NCI-H2029 treated with DMSO at 0.1 percent for 48 hours (cell line): Measurements from ENCODE around the gene NFE2L1.

ENCODE experiments used
- DNase-seq: peaks from one replicate; lab custom pipeline; 2025; lab: John Stamatoyannopoulos, UW

NFE2L1 gene

DNA sequence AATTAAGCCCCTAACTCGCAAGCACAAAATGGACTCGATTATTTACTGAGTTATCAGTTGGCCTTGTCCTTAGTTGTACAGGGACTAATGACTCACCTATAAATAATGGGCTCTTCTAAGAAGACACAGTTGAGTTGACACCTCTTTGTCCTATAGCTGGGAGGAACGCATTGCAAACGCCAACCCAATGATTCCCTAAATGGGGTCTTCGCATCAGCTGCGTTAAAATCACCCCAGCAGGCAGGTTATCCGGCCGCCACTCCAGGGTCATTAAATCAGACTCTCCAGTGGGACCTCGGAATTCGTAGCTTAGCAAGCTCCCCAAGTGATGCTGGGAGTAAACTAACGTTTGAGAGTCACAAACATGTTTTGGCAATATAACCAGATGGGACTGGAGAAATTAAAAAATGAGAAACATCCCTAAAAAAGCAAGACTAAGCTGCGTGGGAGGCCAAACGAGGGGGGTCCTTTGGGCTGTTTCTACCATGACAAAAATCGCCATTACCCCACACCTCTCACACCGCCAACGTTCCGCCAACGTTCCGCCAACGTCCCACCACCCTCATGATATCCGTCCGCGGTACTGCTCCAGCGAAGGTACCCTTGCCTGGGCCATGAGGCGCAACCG lies 932 bp upstream of the NFE2L1 start:
- no peak for DNase-seq

DNA sequence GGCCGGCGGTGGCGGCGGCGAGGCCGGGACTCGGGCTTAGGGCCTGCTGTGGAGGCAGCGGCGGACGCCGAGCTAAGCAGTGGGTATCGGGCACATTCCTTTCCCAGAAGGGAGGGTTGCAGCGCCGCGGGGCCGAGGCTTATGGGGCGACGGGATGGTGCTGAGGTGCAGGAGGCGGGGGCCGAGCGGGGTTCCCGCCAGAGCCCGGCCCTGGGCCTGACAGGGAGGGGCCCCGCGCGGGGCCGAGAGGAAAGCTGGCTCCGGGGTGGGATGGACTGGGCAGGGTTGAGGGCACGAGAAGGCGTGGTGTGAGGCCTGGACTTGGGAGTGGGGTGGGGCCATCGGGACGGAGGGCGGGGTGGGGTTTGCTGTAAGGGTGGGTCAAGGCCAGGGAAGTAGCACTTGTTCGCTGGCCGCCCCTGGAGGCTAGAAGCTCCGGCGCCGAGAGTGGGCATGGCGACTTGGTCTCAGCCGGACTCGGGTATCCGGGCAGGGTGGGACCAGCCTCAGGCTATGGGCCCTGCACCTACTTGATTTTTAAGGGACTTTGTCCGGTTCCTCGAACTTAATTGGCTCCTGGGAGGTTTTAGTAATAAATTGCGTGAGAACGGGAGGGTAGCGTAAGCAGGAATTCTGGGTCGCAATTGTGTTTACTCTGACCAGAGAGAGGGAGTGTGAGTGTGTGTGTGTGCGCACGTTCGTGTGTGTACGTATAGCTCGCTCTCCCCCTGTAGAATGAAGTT lies 396 bp downstream of the NFE2L1 start:
- peak; percentile 39 for DNase-seq

DNA sequence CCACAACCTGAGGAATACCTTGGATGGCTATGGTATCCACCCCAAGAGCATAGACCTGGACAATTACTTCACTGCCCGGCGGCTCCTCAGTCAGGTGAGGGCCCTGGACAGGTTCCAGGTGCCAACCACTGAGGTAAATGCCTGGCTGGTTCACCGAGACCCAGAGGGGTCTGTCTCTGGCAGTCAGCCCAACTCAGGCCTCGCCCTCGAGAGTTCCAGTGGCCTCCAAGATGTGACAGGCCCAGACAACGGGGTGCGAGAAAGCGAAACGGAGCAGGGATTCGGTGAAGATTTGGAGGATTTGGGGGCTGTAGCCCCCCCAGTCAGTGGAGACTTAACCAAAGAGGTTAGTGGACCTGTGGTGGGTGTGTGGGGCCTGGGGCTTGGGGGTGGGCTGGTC lies 3.1 kb downstream of the NFE2L1 start:
- DNase-seq = no peak

DNA sequence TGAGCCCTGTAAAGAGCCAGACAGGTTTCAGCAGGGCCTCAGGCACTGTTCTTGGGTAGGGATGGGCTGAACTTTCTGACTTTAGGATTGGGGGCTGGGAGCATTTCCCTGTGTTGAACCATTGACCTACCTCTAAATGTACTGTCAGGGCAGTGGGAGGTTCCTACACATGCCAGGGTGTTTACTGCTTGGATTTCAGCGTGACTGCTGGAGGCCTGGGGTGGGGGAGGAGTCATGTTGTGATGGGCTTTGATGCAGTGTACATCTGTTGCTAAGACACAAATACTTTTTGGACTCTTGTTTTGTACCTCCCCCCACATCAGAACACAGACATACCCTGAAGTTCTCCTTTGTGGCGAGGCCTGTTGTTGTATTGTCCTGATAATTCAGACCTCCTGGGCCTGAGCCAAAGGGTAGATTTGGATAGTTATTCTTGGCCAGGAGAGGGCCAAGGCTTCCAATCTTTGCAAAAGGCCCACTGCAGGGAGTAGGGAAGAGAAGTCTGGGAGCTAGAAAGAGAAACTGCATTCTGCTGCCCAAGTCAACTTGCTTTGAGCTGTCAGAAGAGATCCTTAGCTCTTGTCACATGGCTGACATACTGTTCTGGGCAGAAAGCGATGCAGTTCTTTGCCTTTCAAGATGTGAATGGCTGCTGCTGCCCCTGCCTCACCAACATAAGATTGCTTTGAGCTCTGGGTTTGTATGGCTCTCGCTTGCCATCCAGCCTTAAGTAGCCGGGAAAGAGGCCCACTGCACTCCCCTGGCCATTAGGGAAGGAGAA lies 3.7 kb downstream of the NFE2L1 start:
- no peak for DNase-seq

DNA sequence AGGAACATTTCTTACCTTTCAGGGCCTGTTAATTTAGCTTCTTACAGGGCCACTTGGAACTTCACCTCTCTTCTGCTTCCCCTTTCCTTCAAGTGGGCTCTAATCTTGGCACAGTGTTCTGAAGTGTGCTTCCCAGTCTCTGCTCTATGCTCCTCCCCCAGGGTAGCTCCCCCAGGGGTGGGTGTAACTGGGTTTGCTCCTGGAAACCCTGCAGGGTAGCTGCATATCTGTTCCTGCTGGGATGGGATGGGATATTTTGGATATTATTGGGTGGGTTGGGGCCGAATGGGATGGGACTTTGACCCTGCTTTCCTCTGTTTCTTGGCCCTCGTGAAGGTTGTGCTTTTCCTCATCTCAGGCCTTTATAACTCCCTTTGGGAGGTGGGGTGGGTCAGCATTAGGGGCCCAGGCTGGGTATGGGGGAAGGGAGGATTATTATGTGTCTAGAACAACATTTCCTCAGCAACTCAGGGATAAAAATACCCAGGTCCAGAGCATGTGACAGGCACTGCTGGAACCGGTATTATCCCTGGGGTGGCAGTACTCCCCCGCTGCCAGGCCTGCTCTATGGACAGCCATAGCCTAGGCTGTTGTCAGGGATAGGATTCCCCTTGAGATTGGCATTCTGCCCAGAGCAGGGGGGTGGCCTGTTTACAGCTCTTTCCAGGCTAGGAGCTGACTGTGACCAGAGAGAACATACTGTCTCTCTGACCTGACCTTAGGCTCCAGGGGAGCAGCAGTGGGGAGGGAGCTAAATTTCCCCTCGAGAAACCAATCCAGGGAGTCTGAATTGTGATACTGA lies 5.0 kb downstream of the NFE2L1 start:
- DNase-seq = peak; percentile 40

DNA sequence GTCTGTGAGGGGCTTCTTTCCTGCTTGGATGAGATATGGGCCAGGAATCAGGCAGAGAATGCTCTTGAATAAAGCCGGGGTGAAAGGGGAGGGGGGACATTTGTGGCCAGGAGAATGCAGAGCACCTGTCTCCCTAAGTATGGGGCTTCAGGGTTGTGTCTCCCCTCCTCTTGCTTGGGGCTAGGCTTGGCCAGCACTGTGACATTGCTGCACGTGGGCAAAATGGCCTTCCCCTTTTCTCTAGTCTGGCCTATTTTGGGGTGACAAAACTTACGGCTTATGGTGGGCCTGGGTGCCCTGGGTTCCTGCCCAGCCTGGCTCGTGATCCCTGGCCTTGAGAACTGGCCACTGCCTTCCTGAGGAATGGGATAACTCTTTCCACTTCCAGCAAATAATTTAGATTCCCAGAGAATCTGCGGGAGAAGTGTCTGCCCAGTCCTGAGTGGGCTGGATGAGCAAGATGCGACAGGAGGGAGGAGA lies 5.6 kb downstream of the NFE2L1 start:
- DNase-seq = no peak

DNA sequence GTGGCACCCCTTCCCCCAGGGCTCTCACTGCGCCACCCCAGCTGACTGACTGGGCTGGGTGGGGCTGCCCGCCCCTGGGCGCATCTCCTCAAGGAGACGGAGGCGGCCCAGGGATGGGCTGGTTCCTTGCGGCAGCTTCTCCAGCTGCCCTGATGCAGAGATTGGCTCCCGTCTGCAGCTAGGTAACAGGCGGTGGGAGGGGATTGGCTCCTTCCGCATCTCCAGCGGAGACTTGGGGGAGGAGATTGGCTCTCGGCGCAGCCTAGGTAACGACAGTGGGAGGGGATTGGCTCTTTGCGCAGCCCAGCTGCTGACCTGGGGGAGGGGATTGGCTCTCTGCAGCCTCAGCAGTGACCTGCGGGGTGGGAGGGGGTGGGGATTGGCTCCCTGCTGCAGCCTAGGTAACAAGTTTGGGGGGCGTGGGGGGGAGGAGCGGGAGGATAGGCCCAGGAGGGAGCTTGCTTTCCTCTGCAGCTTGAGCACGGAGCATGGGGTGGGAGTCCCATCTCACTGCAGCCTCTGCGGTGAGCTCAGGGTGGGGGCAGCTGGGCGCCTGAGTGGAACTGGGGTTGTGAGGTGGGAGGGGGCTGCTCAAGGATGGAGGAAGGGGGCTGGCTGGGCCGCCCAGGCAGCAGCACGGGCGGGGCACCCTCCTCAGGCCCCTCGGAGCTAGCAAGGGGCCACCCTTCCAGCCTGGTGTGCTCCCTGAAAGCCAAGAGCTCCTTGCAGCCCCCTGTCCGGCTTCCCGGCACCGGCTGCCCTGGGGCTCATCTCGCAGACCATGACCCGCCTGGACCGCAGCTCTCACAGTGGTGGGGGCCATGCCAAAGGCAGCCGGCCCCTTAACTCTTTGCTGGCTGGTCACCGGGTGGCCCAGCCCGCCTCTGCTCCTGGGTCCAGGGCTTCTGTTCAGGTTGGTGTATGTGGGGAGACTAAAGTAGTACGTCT lies 6.4 kb downstream of the NFE2L1 start:
- peak; percentile 85 for DNase-seq

DNA sequence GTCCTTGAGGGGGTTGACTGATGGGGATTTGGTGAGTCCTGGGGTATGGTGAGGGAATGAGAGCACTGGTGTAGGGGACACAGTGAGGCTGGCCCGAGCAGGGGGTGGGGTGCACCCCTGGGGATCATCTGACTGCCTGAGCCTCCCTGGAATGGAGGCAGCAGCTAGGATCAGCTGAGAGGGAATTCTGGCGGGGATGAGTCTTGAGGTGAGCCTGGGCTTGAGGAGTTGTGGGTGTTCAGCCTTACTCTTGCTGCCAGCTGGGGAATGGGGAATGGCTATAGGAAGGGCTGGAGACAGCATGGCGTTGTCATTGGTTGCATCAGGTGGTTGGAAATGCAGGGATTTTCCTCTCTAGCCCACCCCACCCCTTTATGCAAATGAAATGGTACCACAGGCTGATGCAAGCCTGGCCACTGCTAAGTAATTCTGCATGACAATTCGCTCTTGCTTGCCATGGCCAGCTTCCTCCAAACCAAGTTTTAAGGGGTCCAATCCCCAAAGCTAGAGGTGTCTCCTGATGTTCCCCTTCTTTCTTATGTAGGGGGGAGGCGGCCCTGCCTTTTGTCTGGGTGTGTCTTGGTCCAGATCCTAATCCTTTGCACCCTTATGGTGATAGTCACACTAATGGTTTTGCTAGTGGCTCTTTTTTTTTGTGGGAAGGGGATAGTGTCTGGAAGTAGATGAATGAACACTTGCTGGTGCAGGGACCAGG lies 7.5 kb downstream of the NFE2L1 start:
- DNase-seq = no peak

DNA sequence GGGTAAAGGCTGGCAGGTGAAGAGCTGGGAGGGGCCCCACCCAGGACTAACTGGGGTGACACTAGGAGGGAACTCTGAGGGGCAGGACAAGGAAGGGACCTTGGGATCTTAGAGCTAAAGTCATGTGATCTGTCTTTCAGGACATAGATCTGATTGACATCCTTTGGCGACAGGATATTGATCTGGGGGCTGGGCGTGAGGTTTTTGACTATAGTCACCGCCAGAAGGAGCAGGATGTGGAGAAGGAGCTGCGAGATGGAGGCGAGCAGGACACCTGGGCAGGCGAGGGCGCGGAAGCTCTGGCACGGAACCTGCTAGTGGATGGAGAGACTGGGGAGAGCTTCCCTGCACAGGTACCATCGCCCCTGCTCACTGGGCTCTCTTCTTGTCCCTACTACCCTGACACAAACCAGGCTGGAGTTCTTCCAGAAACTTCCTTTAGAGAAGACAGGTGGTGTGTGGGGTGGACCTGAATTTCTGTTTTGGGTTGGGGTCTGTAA lies 8.1 kb downstream of the NFE2L1 start:
- no peak for DNase-seq

DNA sequence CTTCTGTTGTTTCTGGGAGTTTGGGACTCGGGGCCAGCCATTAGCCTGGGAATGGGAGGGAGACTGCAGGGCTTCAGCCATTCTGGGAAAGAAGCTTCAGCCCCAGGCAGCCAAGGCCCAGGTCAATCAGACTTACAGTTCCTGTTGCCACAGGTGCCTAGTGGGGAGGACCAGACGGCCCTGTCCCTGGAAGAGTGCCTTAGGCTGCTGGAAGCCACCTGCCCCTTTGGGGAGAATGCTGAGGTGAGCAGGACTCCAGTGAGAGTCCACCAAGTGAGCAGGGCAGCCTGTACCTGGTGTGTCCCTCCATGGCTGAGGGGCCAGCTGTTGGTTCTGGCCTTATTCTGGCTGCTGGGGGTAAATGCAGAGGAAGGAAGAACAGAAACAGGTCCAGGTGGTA lies 8.7 kb downstream of the NFE2L1 start:
- DNase-seq = no peak

DNA sequence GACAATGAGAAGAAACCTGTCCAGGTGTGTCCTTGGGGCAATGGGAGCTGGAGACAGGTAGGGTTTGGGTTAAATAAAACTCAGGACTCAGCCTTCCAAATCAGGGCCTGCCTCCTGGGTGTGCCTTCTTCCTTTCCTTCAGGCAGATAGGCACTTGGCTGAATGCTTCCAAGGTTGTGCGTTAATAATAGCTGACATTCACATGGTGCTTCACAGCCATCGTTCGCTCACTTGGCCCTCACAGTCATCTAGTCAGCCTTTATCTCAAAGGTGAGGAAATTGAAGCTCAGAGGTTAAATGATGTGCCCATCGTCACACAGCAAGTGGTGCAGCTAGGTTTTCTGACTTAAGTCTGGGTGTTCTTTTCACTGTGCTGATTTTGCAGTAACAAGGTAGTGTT lies 9.5 kb downstream of the NFE2L1 start:
- DNase-seq = no peak

DNA sequence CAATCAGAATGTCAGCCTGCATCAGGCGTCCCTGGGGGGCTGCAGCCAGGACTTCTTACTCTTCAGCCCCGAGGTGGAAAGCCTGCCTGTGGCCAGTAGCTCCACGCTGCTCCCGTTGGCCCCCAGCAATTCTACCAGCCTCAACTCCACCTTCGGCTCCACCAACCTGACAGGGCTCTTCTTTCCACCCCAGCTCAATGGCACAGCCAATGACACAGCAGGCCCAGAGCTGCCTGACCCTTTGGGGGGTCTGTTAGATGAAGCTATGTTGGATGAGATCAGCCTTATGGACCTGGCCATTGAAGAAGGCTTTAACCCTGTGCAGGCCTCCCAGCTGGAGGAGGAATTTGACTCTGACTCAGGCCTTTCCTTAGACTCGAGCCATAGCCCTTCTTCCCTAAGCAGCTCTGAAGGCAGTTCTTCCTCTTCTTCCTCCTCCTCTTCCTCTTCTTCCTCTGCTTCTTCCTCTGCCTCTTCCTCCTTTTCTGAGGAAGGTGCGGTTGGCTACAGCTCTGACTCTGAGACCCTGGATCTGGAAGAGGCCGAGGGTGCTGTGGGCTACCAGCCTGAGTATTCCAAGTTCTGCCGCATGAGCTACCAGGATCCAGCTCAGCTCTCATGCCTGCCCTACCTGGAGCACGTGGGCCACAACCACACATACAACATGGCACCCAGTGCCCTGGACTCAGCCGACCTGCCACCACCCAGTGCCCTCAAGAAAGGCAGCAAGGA lies 10.4 kb downstream of the NFE2L1 start:
- no peak for DNase-seq

DNA sequence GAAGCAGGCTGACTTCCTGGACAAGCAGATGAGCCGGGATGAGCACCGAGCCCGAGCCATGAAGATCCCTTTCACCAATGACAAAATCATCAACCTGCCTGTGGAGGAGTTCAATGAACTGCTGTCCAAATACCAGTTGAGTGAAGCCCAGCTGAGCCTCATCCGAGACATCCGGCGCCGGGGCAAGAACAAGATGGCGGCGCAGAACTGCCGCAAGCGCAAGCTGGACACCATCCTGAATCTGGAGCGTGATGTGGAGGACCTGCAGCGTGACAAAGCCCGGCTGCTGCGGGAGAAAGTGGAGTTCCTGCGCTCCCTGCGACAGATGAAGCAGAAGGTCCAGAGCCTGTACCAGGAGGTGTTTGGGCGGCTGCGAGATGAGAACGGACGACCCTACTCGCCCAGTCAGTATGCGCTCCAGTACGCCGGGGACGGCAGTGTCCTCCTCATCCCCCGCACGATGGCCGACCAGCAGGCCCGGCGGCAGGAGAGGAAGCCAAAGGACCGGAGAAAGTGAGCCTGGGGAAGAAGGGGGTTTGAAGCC lies 11.0 kb downstream of the NFE2L1 start:
- no peak for DNase-seq

DNA sequence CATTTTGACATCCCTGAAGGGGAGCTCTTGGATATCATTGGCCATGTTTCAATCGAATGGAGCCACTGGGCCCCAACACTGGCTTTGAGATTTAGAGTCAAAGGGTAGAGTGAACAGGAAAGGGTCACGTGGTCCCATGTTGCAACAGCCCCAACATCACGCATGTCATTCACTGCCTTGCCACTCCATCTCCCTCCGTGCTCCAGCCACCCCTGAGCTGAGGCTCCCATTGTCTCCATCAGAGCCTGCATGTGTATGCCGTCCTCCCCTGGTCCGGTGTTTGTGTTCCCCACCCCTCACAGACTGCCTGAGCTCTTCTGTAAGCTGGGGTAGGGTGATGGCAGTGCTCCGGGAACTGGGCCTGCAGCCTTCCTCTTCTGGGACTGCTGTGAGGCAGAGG lies 12.1 kb downstream of the NFE2L1 start:
- DNase-seq = no peak

DNA sequence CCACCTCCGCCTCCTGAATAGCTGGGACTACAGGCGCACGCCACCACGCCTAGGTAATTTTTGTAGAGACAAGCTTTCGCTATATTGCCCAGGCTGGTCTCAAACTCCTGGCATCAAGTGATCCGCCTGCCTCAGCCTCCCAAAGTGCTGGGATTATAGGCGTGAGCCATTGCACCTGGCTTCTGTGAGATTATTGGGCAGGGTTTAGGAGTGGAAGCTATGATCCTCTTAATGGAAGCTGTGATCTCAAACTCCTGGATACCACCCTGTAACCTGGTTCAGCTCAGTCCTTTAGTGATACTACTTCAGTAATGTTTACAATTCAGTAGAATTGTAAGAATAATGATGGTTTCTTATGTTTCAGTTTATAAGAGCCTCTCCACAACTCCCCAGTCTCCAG lies 14.1 kb downstream of the NFE2L1 start:
- no peak for DNase-seq

DNA sequence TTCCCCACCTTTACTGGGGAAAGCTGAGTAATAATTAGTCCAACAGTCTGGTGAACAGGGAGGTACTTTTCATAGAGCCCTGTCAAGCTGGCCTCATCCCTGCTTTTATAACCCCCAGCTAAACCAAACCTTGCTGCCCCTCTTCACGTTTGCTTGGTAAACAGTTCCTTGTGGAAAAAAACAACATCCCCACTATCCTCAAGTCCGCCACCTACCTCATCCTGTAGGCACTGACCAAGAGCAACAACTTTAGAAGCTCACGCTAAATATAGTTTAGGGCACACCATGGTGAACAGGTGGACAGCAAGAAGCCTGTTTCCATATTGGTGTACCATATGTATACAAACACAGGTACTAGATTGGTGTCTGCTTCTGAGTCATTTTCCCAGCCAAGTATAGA lies 16.5 kb downstream of the NFE2L1 start:
- DNase-seq = no peak

DNA sequence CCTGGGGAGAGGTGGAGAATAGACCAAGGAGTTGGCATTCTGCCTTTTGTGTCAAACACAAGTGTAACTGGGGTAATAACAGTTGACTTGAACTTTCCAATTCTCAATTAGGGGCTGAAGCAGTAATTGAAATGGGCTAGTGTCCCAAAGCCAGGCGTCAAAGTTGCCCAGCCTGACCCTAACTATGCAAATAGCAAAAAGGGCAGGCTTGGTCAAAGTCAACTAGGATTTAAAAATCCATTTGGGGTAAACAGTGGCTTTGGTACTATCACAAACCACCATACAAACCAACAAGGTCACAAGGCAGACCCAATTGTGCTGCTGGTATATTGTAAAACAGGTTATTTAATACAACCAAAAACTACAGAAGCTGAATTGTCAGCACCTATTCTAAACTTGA lies 18.0 kb downstream of the NFE2L1 start:
- no peak for DNase-seq

DNA sequence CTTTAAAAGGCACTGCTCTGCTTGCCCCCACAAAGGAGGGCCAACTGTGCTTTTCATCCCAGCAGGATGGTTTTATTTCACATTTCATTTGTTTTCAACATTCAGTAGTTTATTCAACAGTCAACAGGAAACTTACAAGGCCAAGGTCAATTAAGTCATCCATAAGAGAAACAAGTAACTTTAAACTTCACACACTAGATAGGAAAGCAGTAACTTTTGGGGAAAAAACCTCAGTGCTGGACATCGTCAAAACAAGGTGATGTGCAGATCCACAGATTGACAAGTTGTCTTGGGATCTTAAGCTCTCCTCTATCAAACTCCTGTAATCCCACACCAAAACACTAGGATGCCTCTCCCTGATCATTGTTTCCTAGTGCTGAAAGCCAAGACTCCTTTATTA lies 18.5 kb downstream of the NFE2L1 start:
- DNase-seq = no peak

DNA sequence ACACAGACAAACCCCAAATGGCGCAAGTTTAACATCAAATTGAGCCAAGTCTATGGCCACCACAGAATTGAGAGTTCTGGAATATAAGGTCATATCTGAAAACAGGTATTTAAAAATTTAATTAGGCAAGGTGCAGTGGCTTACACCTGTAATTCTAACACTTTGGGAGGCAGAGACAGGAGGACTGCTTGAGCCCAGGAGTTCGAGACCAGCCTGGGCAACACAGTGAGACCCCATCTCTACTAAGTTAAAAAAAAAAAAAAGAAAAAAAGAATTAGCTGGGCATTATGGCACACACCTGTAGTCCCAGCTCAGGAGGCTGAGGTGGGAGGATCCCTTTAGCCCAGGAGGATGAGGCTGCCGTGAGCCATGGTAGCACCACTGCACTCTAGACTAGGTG lies 19.1 kb downstream of the NFE2L1 start:
- DNase-seq = no peak
